Pulmonary artery endothelial cell (primary cell): ENCODE data around the gene RPRD1B. TPM values are rescaled to one million over a fixed set of nuclear protein-coding genes. Genes with fewer than 3 reads are reported as not detected.
"Not testable (repeated sequence)": the region's sequence is repeated elsewhere in the genome, so short reads cannot be mapped to it uniquely, and the experiment has no call there.

Experiments
- DNase-seq: peaks from one replicate; pipeline ENCODE4 v3.0.0-alpha.2; 2011; ENCODE audit warnings: low read depth, low spot score
- total RNA-seq: library from RNA; depleted of rRNA; stranded (reverse); fragments of >200 nt; gene quantifications from 2 replicates; pipeline ENCODE4 v1.2.3, GENCODE V29; 2014

RPRD1B gene
- total RNA-seq, 1 donor from 2014 or later, result 15.8 TPM

- DNase-seq, result no peak
Measured at GRCh38 chr20:38001173-38001875, 32.2 kb upstream of the RPRD1B start.

GRCh38 chr20:38001981-38002380 is 31.6 kb upstream of the RPRD1B start:
- DNase-seq, result no peak

GRCh38 chr20:38002422-38002821 is 31.1 kb upstream of the RPRD1B start:
- no peak for DNase-seq

GRCh38 chr20:38004416-38004815 is 29.1 kb upstream of the RPRD1B start:
- no peak for DNase-seq

GRCh38 chr20:38005903-38006302 is 27.6 kb upstream of the RPRD1B start:
- DNase-seq, result no peak

GRCh38 chr20:38007526-38007925 is 26.0 kb upstream of the RPRD1B start:
- no peak for DNase-seq

GRCh38 chr20:38008233-38008944 is 25.2 kb upstream of the RPRD1B start:
- no peak for DNase-seq

GRCh38 chr20:38009416-38009815 is 24.1 kb upstream of the RPRD1B start:
- DNase-seq, result not testable (repeated sequence)

GRCh38 chr20:38011696-38012095 is 21.9 kb upstream of the RPRD1B start:
- no peak for DNase-seq

GRCh38 chr20:38012332-38012731 is 21.2 kb upstream of the RPRD1B start:
- no peak for DNase-seq

GRCh38 chr20:38013887-38014286 is 19.7 kb upstream of the RPRD1B start:
- no peak for DNase-seq

GRCh38 chr20:38017959-38018358 is 15.6 kb upstream of the RPRD1B start:
- no peak for DNase-seq

- no peak for DNase-seq
Measured at GRCh38 chr20:38018385-38018784, 15.2 kb upstream of the RPRD1B start.

GRCh38 chr20:38021087-38021772 is 12.3 kb upstream of the RPRD1B start:
- DNase-seq, result no peak

GRCh38 chr20:38023181-38024001 is 10.2 kb upstream of the RPRD1B start:
- DNase-seq, result no peak

- DNase-seq, result no peak
Measured at GRCh38 chr20:38024496-38024895, 9.1 kb upstream of the RPRD1B start.

- no peak for DNase-seq
Measured at GRCh38 chr20:38029453-38029852, 4.1 kb upstream of the RPRD1B start.

- DNase-seq, result no peak
Measured at GRCh38 chr20:38031957-38032356, 1.6 kb upstream of the RPRD1B start.

- DNase-seq, result no peak
Measured at GRCh38 chr20:38032585-38033329, 789 bp upstream of the RPRD1B start.

GRCh38 chr20:38034108-38034649 is 633 bp downstream of the RPRD1B start:
- no peak for DNase-seq

GRCh38 chr20:38034961-38035360 is 1.4 kb downstream of the RPRD1B start:
- DNase-seq, result no peak
